Measurements from ENCODE around the gene INVS. TPM values are rescaled to one million over a fixed set of nuclear protein-coding genes. Genes with fewer than 3 reads are reported as not detected.

Gene INVS
- total and polyA plus RNA-seq, 3 donors from 2014 or later = 13.3 to 37.1 (median 31.7) TPM

- intact Hi-C loops (cut with DNase I; ENCODE audit: low total_unique reads) = no loop called here
- TF ChIP-seq POLR2A (IDR thresholded peaks at IDR 0.05) (no peak), CTCF (IDR thresholded peaks at IDR 0.05) (no peak)
- no peak for DNase-seq
Measured at GRCh38 chr9:100217536-100217935, 118.5 kb downstream of the INVS start.

GRCh38 chr9:100219347-100219746 lies 120.3 kb downstream of the INVS start:
- Histone ChIP-seq H3K27me3 (no peaks in the 10 kb centered on the region), H3K27ac (no peak overlapping the region), H3K4me3 (no peak overlapping the region), H3K36me3 (ENCODE audit: low read depth, missing control alignments) (no peaks in the 10 kb centered on the region), H3K9me3 (no peaks in the 10 kb centered on the region), H3K4me1 (no peaks in the 10 kb centered on the region)
- WGBS, 2 donors = 79 to 88% methylated on average over 1 of the region's 1 CpG
- intact Hi-C loops (cut with DNase I; ENCODE audit: low total_unique reads) = no loop called here
- TF ChIP-seq POLR2A (IDR thresholded peaks at IDR 0.05) = no peak
- no peak for TF ChIP-seq CTCF (IDR thresholded peaks at IDR 0.05)
- DNase-seq = no peak

More at GRCh38 chr9:100217536-100217935, 118.5 kb downstream of the INVS start:
- Histone ChIP-seq H3K4me3 (no peak overlapping the region), H3K27me3 (no peaks in the 10 kb centered on the region), H3K4me1 (no peaks in the 10 kb centered on the region), H3K9me3 (no peaks in the 10 kb centered on the region), H3K27ac (no peak overlapping the region), H3K36me3 (ENCODE audit: low read depth, missing control alignments) (no peaks in the 10 kb centered on the region)
- WGBS, 2 donors = 86 to 92% methylated on average over 2 of the region's 2 CpGs

- Histone ChIP-seq H3K4me1 (no peaks in the 10 kb centered on the region), H3K9me3 (no peaks in the 10 kb centered on the region), H3K27me3 (no peaks in the 10 kb centered on the region), H3K27ac (no peak overlapping the region), H3K4me3 (no peak overlapping the region), H3K36me3 (ENCODE audit: low read depth, missing control alignments) (no peaks in the 10 kb centered on the region)
- no peak for DNase-seq
- whole genome bisulfite sequencing, 2 donors = 74 to 98% methylated on average over 1 of the region's 1 CpG
- intact Hi-C loops (cut with DNase I; ENCODE audit: low total_unique reads) = no loop called here
- TF ChIP-seq POLR2A (IDR thresholded peaks at IDR 0.05) (no peak), CTCF (IDR thresholded peaks at IDR 0.05) (no peak)
Measured at GRCh38 chr9:100220936-100221335, 121.9 kb downstream of the INVS start.

DNA sequence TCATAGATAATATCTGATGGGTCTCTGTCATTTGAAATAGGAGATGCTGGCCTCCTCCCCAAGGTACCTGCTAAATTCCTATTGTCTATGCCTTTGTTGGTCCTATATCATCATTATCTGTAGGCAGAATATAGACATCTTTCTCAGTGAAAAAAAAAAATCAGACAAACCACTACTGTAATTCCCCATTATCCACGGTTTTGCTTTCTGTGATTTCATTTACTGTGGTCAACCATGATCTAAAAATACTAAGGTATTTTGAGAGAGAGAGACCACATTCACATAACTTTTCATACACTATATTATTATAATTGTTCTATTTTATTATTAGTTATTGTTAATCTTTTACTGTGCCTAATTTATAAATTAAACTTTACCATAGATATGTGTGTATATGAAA lies 122.5 kb downstream of the INVS start:
- Histone ChIP-seq H3K27ac (no peak overlapping the region), H3K36me3 (ENCODE audit: low read depth, missing control alignments) (no peaks in the 10 kb centered on the region), H3K4me3 (no peak overlapping the region), H3K9me3 (no peaks in the 10 kb centered on the region), H3K27me3 (no peaks in the 10 kb centered on the region), H3K4me1 (no peaks in the 10 kb centered on the region)
- intact Hi-C loops (cut with DNase I; ENCODE audit: low total_unique reads) = no loop called here
- DNase-seq = no peak
- TF ChIP-seq CTCF (IDR thresholded peaks at IDR 0.05) (no peak), POLR2A (IDR thresholded peaks at IDR 0.05) (no peak)
- 73 to 83% methylated on average over 1 of the region's 1 CpG for WGBS, 2 donors

- Histone ChIP-seq H3K4me1 (no peaks in the 10 kb centered on the region), H3K9me3 (no peaks in the 10 kb centered on the region), H3K27ac (no peak overlapping the region), H3K36me3 (ENCODE audit: low read depth, missing control alignments) (no peaks in the 10 kb centered on the region), H3K4me3 (no peak overlapping the region), H3K27me3 (no peaks in the 10 kb centered on the region)
- DNase-seq = no peak
- intact Hi-C loops (cut with DNase I; ENCODE audit: low total_unique reads) = no loop called here
- TF ChIP-seq CTCF (IDR thresholded peaks at IDR 0.05) (peak in 1 of 3 experiments; percentile 27), POLR2A (IDR thresholded peaks at IDR 0.05) (no peak)
- 29 to 48% methylated on average over 2 of the region's 2 CpGs for WGBS, 2 donors
Measured at GRCh38 chr9:100222674-100223073, 123.6 kb downstream of the INVS start.

All from testis (tissue), 3 donors.